Brain microvascular endothelial cell (primary cell): ENCODE results near the gene C1orf210.

ENCODE experiments used
- DNase-seq: peaks from one replicate; pipeline ENCODE4 v3.0.0-alpha.2; 2020
- H3K27ac ChIP-seq: fragments of 250-450 bp; sonication (Bioruptor Pico); 2 replicates; pipeline ENCODE4 v1.5.1; 2020; ENCODE audit warnings: mild to moderate bottlenecking, moderate library complexity
- H3K27me3 ChIP-seq: fragments of 250-450 bp; sonication (Bioruptor Pico); replicated peaks from 2 replicates; pipeline ENCODE4 v1.5.1; 2020; ENCODE audit warnings: mild to moderate bottlenecking
- H3K36me3 ChIP-seq: fragments of 250-450 bp; sonication (Bioruptor Pico); replicated peaks from 2 replicates; pipeline ENCODE4 v1.5.1; 2020; ENCODE audit warnings: mild to moderate bottlenecking
- H3K4me3 ChIP-seq: 2 replicates; pipeline ENCODE4 v1.5.1; 2011; ENCODE audit warnings: low read depth, mild to moderate bottlenecking, control low read depth, low read length, moderate library complexity
- CTCF ChIP-seq: IDR thresholded peaks from 2 replicates; pipeline ENCODE4 v1.5.1; 2011; ENCODE audit warnings: low read depth, mild to moderate bottlenecking, moderate library complexity, low read length, control low read depth, inconsistent platforms; ENCODE audit errors: missing control alignments
- in situ Hi-C: cut with HindIII; loops from 2 replicates; pipeline ENCODE4 v1.10.0; 2017; ENCODE audit warnings: low sequenced_read_pairs, low pct_ligation_motif_present

C1orf210 gene

GRCh38 chr1:43282220-43283195 lies 2.9 kb downstream of the C1orf210 start:
- no peak for DNase-seq
- no peak overlapping the region for H3K4me3 ChIP-seq
- no peak for TF ChIP-seq CTCF
- no peaks in the 10 kb centered on the region for H3K27me3 ChIP-seq
- no peaks in the 10 kb centered on the region for H3K36me3 ChIP-seq
- H3K27ac ChIP-seq = no peak overlapping the region
- in situ Hi-C loops = no loop called here

GRCh38 chr1:43280692-43281091 lies 4.7 kb downstream of the C1orf210 start:
- Histone ChIP-seq H3K4me3 (no peak overlapping the region), H3K36me3 (no peaks in the 10 kb centered on the region), H3K27me3 (no peaks in the 10 kb centered on the region), H3K27ac (no peak overlapping the region)
- no peak for DNase-seq
- in situ Hi-C loops = no loop called here
- no peak for TF ChIP-seq CTCF

- no peak for TF ChIP-seq CTCF
- in situ Hi-C loops = no loop called here
- no peak for DNase-seq
- no peaks in the 10 kb centered on the region for H3K36me3 ChIP-seq
- H3K4me3 ChIP-seq = no peak overlapping the region
- no peaks in the 10 kb centered on the region for H3K27me3 ChIP-seq
- H3K27ac ChIP-seq = no peak overlapping the region
These were observed 5.7 kb downstream of the C1orf210 start for GRCh38 chr1:43279666-43280065.

GRCh38 chr1:43279161-43279560 lies 6.2 kb downstream of the C1orf210 start:
- Histone ChIP-seq H3K4me3 (no peak overlapping the region), H3K36me3 (no peaks in the 10 kb centered on the region), H3K27ac (no peak overlapping the region), H3K27me3 (no peaks in the 10 kb centered on the region)
- no peak for TF ChIP-seq CTCF
- in situ Hi-C loops = no loop called here
- DNase-seq = no peak

GRCh38 chr1:43277116-43277876 lies 8.1 kb downstream of the C1orf210 start:
- Histone ChIP-seq H3K4me3 (no peak overlapping the region), H3K27ac (no peak overlapping the region), H3K36me3 (no peaks in the 10 kb centered on the region), H3K27me3 (no peaks in the 10 kb centered on the region)
- no peak for DNase-seq
- TF ChIP-seq CTCF = no peak
- in situ Hi-C loops = no loop called here
